GM21447 (cell line): ENCODE data around the gene SLC35G6.
"Not testable (repeated sequence)": the region's sequence is repeated elsewhere in the genome, so short reads cannot be mapped to it uniquely, and the experiment has no call there.

Experiments used
- ATAC-seq: cut with Tn5 transposase; IDR thresholded peaks from one replicate; pipeline ENCODE4 v1.9.1; 2021; ENCODE audit not compliant: unreplicated experiment

Gene SLC35G6

DNA sequence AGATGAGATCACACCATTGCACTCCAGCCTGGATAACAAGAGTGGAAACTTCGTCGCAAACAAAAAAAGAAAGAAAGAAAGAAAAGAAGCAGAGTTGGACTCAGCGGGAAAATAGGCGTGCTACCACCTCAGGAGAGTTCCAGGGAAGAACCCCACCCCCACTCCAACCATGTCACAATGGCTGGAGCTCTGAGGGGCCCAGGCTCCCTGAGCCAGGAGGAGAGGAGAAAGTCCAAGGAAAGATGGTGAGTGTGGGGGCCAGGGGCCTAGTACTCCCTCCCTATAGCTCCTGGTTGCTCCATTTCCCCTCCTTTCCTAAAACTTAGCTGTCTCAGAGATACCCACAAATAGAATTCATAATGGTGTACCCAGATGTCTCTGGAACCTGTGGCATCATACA, at the start of gene SLC35G6:
SLC35G6 (plus strand) TSS at position 172 of the 400 bp plus-strand sequence; CDS start at position 243, 71 bp downstream.
- ATAC-seq: not testable (repeated sequence)

DNA sequence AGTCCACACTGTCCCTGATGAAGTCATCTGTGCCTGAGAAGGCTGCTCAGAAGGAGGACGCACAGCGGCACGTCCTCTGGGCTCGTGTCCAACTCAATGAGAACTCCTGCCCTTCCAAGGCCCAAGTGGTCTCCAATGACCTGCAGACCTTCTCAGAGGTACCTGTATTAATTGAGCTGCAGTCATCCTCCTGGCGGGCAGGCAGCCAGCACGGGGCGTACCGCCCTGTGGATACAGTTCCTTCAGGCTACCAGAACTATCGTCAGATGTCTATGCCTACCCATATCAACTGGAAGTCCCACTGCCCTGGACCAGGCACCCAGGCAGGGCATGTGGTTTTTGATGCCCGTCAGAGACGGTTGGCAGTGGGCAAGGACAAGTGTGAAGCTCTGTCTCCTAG, 49.0 kb upstream of the SLC35G6 start:
- no peak for ATAC-seq

DNA sequence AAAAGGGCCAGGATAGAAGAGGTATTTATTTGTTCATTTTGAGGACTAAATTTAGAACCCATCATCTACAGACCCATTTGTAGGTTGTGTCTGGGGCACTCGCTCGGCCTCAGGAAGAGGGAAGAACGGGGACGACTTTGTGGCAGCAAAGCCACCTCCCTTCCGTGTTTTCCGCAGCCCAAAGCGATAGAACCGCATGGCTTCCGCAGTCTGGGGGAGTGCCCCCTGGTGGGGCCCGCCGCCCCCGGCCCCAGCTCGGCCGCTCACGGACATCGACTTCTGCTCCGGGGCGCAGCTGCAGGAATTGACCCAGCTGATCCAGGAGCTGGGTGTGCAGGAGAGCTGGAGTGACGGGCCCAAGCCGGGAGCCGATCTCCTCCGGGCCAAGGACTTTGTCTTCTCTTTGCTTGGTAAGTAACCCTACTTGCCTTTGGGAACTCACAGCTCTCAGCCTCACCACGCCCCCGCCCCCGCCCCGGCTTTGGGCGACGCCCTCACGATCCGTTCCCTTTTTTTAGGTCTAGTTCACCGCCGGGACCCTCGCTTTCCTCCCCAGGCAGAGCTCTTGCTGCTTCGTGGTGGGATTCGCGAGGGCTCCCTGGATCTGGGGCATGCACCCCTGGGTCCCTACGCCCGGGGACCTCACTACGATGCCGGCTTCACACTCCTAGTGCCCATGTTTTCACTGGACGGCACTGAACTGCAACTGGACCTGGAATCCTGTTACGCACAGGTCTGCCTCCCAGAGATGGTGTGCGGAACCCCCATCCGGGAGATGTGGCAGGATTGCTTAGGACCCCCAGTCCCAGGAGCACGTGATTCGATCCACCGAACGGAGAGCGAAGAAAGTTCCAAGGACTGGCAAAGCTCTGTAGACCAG, 45.3 kb upstream of the SLC35G6 start:
- peak; percentile 24 for ATAC-seq

DNA sequence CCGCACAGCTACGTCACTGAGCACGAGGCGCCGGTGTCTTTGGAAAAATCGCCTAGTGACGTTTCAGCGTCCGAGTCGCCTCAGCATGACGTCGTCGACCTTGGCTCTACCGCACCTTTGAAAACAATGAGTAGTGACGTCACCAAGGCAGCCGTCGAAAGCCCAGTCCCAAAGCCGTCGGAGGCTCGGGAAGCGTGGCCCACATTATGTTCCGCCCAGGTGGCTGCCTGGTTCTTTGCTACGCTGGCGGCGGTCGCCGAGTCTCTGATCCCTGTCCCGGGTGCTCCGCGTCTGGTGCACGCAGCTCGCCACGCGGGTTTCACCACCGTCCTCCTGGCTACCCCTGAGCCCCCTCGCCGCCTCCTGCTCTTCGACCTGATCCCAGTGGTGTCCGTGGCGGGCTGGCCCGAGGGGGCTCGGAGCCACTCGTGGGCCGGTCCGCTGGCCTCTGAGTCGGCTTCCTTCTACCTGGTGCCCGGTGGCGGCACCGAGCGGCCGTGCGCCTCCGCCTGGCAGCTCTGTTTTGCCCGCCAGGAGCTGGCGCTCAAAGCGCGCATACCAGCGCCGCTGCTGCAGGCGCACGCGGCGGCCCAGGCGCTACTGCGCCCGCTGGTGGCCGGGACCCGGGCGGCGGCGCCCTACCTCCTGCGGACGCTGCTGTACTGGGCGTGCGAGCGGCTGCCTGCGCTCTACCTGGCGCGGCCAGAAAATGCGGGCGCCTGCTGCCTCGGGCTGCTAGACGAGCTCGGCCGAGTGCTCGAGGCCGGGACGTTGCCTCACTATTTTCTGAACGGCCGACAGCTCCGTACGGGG, 44.5 kb upstream of the SLC35G6 start:
- no peak for ATAC-seq

DNA sequence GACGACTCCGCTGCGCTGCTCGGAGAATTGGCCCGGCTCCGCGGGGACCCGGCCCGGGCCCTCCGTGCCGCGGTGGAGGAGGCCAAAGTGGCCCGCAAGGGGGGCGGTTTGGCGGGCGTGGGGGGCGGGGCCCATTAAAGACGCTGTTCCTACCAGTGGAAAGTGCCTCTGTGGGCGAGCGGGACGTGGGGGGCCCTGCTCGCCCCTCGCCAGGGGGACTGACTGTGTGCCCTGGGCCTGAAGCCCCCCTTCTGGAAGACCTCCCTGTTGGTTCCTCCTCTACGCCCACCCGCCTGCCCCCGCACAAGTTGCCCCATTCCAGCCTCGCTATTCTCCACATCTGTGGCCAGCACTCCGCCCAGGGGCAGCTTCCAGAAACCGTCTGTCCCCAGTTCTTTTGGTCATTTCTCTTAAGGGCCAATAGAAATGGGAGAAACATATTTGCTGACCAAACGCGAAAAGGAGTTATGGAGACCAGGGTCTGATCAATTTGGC, 43.8 kb upstream of the SLC35G6 start:
- no peak for ATAC-seq

DNA sequence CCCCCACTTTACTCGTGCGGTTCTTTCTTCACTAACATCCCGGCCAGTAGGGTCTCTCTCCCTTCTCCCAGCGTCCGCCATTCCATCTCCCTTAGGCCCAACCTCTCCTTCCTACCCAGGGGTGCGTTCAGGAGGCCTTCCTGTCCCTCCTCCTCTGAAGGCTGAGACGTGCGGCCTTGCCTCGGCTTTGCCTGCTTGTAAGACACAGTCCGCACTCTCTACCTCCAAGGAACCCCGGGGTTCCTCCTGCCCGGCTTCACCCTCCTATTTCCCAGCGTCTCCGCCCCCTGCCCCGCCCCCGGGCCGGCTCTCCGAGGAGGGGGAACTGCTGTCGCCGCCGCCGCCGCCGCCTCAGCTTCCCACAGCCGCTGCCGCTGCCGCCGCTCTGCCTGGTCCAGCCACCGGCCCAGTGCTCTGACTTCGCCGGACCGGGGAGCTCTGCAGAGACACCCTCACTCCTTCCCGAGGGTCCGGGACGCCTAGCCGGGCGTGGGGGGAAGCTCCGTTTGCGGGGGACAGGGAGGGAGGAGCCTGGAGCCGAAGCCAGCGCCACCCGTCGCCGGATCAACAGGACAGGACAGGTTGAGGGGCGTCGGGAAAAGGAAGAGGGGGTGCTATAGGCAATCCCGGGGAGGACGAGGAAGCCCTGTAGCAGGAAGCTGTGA, 43.2 kb upstream of the SLC35G6 start:
- no peak for ATAC-seq

DNA sequence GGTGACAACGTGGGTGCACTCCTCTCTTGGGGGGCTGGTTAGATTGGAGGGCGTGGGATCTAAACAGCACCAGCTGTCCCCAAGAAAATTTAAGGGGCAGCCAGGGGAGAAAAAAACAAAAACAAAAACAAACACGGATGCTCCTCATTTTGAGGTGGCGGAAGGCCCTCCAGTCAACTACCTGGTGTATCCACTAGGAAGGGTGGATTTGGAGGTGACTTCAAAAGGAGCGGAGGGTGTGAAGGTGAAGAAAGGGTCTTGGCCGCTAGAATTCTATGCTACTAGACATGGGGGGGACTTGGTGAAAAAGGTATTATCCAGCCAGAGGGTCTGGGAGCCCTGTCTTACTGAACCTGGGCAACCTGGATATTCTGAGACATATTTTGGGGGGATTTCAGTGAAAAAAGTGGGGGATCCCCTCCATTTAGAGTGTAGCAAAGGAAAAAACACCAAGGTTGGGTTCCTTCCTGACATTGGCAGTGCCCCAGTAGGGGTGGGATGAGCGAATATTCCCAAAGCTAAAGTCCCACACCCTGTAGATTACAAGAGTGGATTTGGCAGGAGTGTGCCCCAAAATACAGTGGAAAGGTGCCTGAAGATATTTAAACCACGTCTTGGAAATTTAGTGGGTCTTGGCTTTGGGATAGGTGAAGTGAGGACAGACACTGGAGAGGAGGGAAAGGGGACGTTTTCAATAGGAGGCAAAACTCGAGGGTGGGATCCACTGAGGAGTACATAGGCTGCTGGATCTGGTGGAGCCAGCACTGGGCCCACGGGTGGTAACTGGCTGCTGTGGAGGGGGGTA, 42.4 kb upstream of the SLC35G6 start:
- ATAC-seq: no peak

DNA sequence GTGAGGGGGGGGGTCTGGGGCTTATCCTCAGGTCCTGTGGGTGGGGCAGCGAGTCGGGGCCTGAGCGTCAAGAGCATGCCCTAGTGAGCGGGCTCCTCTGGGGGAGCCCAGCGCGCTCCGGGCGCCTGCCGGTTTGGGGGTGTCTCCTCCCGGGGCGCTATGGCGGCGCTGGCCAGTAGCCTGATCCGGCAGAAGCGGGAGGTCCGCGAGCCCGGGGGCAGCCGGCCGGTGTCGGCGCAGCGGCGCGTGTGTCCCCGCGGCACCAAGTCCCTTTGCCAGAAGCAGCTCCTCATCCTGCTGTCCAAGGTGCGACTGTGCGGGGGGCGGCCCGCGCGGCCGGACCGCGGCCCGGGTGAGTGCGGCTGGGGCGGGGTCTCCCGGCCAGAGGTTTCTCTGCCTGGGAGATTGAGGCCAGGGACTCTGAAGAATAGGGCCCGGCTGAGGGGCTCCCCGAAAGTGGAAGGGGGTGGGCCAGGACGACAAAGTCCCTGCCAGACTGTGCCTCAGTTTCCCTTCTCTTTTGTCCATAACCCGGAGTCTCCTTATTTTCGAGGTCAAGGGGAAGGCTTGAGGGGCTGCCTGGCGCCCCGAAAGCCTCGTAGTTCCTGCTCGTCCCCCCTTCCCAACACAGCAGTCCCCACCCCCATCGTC, 41.7 kb upstream of the SLC35G6 start, which contains the start of gene FGF11:
FGF11 (plus strand) TSS at position 51 of the 651 bp plus-strand sequence; CDS start at position 160, 109 bp downstream.
- ATAC-seq: no peak

DNA sequence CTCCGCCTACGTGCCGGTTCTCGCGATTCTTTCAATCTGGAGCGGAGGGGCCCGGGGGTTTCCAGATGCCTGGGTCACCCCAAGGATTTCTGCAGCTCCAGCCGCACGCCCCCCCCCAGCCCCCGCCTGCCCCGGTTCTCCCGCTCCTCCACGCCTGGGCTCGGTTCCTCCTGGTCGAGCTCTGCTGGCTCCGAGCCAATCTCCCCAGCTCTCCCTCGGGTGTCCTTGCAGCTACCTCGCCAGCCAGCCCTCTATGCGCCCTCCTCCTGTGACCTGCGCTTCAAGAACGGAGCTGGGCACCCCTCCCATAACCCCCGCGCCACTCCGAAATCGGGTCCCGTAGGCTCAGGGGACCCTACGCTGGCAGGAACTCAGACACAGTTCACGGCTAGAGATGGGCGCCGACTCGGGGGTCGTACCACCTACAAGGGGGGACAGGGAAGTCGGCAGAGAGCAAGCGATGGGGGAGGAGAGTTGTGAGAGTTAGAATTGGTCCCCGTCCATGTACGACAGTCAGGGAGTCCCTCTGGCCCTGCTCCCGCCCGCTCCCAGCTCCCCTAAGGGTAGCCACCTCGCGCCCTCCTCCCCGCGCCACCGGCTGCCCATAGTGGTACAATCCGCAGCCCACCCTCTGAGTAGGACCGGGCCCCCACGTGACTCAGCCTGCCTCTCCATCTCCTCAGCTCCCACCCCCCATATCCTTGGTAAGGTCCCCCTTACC, 41.0 kb upstream of the SLC35G6 start:
- no peak for ATAC-seq

DNA sequence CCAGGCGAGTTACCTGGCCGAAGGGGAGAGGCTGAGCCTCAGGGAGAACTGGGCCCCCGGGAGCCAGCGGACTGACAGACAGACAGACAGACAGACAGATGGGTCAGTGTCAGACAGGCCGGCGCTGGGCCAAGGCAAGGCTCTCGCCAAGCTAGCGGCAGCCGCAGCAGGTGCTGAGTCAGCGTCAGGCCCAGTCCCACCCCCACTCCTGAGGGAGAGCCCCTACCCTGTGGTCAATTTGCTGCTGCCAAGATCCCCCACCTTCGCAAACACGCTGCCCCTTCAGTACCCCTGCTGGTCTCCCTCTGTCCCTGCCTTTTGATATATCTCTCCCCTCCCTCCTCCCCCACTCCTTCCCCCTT, 40.4 kb upstream of the SLC35G6 start:
- ATAC-seq: no peak

DNA sequence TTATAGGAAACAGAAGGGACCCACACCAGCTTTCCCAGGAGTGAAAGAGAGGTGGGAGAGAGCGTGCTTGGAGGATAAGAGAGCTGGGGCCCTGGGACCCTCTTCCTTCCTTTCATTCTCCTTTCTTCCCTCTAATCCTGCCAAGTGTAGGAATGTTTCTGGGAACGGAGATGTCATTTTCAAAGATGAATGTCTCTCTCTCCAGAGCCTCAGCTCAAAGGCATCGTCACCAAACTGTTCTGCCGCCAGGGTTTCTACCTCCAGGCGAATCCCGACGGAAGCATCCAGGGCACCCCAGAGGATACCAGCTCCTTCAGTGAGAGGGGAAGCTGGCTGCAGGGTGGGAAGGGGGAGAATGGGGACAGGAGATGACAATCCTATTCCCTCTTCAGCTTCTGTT, 40.0 kb upstream of the SLC35G6 start:
- ATAC-seq: no peak

DNA sequence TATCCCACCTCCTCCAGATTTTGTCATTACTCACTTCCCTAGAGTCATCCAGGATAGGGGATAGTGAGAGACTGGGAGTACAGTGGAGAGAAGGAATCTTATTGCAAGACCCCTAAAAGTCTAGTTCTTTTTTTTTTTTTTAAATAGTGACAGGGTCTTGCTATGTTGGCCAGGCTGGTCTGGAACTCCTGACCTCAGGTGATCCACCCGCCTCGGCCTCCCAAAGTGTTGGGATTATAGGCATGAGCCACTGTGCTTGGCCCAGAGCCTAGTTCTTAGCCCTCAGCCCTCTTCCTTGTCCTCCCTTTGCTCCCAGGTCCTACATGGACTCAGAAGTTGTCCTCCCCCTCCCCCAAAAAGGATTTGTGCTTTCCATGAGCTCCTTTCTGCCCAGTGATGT, 39.1 kb upstream of the SLC35G6 start:
- no peak for ATAC-seq

DNA sequence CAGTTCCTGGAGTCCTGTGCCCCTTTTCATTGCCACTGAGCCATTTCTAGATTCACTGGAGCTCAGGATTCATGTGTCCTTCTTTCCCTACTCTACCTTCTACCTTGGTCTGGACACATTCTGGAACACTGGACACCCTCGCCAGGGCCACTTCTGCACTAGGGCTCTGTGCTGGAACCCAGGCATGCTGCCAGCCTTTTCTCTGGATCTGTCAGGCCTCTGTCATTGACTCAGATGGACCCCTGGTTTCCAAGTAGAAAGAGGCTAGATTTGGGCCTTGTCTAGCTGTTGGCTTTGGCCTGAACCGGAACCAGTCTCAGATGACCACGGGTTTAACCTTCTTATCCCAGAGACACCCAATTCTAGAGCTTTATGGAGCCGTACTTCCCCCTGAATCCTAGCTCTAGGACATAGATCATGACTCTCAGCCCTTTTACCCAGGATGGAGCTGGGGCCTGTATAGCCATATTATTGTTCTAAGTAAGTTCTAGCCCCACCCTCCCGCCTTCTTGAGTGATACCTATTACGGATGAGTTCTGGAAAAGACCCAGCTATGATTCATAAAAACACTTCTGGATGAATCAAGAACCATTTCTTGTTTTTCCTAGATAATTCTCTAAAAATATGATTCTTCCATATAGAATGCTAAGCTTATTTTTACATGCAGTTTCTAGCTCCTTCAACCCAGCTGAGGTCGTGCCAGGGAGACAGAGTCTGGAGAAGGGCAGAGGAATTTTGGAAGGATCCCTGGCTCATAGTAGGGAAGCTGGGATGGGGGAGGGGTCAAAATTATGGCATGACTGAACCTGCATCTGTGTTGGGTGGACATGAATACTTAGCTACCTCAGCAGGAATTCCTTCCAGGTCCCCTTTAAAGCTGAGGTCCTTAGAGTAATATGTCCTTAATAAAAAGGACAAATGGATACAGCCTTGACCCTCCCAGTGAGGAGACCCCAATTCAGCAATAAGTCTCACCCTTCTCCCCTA, 37.5 kb upstream of the SLC35G6 start:
- no peak for ATAC-seq

DNA sequence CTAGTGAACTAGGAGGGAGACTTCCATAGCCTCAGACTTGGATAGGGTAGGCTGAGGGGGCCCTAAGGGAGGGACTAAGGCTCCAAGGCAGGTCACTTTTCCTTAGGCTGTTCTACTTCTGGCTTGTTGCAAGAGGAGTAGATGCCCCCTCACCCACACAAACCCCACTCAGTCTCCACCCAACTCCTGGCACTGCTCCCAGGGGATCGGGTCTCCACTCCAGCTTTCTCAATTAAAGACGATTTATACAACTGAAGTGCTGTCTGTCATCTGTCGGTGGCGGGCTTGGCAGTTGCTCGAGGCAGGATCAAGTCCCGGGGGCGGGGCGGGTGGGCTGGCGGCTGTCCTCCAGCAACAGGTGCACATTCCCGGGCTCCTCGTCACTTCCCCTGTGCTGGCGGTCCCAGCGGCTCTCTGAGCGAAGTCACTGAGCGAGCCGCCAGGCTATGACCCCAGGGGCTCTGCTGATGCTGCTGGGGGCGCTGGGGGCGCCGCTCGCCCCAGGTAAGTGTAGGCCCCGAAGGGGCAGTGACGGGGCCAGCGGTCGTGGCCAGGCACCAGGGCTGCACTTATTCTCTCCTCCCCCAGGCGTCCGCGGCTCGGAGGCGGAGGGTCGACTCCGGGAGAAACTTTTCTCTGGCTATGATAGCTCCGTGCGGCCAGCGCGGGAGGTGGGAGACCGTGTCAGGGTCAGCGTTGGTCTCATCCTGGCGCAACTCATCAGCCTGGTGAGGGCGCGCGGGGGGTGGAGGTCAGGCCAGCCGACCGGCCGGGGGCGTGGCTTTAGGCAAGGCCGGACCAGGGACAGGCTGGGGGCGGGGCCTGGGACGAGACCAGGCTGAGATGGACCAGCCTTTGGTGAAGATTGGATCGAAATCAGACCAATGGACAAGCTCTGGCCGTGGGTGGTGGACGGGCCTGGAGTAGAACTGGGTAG, 36.3 kb upstream of the SLC35G6 start, which contains the start of gene CHRNB1:
CHRNB1 (plus strand) TSS at position 380 of the 937 bp plus-strand sequence; CDS start at position 447, 67 bp downstream.
- peak; percentile 43 for ATAC-seq

DNA sequence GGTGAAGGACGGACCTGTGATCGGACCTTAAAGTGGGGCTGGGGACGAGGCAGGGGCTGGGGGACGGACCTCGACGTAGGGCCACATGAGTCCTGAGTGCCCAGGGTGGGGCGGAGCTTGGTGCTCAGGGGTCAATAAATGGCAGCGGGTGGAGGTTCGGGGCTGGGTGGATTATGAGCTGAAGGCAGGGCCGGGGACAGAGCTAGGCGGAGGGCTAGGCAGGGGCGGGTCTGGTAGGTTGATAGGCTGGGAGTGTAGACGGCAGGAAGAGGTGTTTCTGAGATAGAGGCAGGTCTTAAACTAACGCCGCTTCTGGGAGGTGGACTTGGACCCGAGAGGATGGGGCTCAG, 35.7 kb upstream of the SLC35G6 start:
- ATAC-seq: peak; percentile 21

DNA sequence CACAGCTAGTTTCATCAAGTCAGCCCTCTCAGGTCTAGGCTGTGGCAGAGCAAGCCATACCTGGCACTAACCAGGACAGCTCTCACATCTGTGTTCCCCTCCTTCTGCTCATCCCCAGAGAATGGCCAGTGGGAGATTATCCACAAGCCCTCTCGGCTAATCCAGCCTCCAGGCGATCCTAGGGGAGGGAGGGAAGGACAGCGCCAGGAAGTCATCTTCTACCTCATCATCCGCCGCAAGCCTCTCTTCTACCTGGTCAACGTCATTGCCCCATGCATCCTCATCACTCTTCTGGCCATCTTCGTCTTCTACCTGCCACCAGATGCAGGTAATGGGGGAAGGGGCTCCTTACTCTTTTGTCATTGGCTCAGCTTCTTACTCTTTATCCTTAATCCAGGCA, 32.8 kb upstream of the SLC35G6 start:
- no peak for ATAC-seq

DNA sequence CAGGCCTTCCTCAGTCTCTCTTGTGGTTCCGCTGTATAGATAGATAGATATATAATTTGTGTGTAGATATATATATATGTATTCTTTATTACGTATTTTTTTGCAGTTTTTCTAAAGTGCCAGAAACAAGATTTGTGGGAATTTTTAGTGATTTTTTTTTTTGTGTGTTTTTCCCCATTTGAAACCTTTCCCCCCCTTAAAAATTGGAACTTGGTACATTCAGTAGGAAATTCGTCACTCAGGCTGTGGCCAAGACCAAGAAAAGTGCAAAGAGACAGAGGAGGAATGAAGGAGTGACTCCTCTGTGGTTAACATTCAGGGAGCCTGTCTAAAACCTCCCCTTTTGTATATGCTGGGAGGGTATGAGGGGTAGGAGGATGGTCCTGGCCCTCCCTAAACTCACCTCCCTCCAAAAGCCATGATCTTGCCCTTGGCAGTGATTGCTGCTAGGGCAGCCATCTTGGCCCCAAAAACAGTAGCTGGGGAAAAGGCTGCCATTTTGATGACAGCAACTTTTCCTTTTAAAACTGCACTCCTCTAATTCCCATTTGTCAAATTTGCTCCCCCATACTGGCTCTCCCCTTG, 21.2 kb upstream of the SLC35G6 start:
- ATAC-seq: no peak
